NOMO-1 (cell line): Measurements from ENCODE around the gene GTPBP1.
A peak's percentile ranks its signal among the peaks of the same experiment; 100 is the strongest.

ENCODE experiments used
- DNase-seq, 2 experiments: peaks; one replicate each; lab custom pipeline; 2025; ENCODE audit not compliant: unreplicated experiment in 2 of 2; lab: John Stamatoyannopoulos, UW

The GTPBP1 gene

GRCh38 chr22:38739300-38740055 lies 33.7 kb downstream of the GTPBP1 start:
- DNase-seq = no peak

- DNase-seq = no peak
These were observed 34.5 kb downstream of the GTPBP1 start for GRCh38 chr22:38740116-38740723.

- no peak for DNase-seq
These were observed 35.0 kb downstream of the GTPBP1 start for GRCh38 chr22:38740754-38741153.

GRCh38 chr22:38741166-38741565 lies 35.4 kb downstream of the GTPBP1 start:
- DNase-seq = no peak

GRCh38 chr22:38741576-38741975 lies 35.8 kb downstream of the GTPBP1 start:
- no peak for DNase-seq

- DNase-seq = no peak
These were observed 36.6 kb downstream of the GTPBP1 start for GRCh38 chr22:38742176-38742942.

- no peak for DNase-seq
These were observed 39.2 kb downstream of the GTPBP1 start for GRCh38 chr22:38744981-38745380.

- DNase-seq = no peak
These were observed 40.1 kb downstream of the GTPBP1 start for GRCh38 chr22:38745676-38746460.

GRCh38 chr22:38748487-38749136 lies 42.9 kb downstream of the GTPBP1 start:
- DNase-seq = no peak

GRCh38 chr22:38750104-38750503 lies 44.4 kb downstream of the GTPBP1 start:
- no peak for DNase-seq

- no peak for DNase-seq
These were observed 44.9 kb downstream of the GTPBP1 start for GRCh38 chr22:38750638-38751037.

- DNase-seq = no peak
These were observed 45.3 kb downstream of the GTPBP1 start for GRCh38 chr22:38751066-38751421.

- peak; percentile 75 to 80 for DNase-seq
These were observed 45.9 kb downstream of the GTPBP1 start for GRCh38 chr22:38751422-38752346.

GRCh38 chr22:38753948-38754750 lies 48.4 kb downstream of the GTPBP1 start:
- no peak for DNase-seq

GRCh38 chr22:38754751-38755154 lies 49.0 kb downstream of the GTPBP1 start:
- peak; percentile 79 to 87 for DNase-seq

GRCh38 chr22:38755155-38755910 lies 49.6 kb downstream of the GTPBP1 start:
- peak; percentile 62 to 67 for DNase-seq

- DNase-seq = peak; percentile 73 to 86
These were observed 50.3 kb downstream of the GTPBP1 start, which contains the start of gene SUN2 for GRCh38 chr22:38755911-38756532. TSS of gene SUN2 (minus strand) at chr22:38755998. CDS start at chr22:38752628, 3,370 bp downstream.
